ENCODE measurements around the gene KRT6A.

GRCh38 chr12:52515927-52516831, 23.1 kb upstream of the KRT6A start:
- TF ChIP-seq POLR2AphosphoS5 (IDR thresholded peaks at IDR 0.05; ENCODE audit: low read depth, low read length) (no peak), POLR2A (IDR thresholded peaks at IDR 0.05; ENCODE audit: low read depth, low read length) (no peak), TAF1 (IDR thresholded peaks at IDR 0.05; ENCODE audit: borderline replicate concordance, low read depth, low read length) (no peak)

Data from GM12892 (cell line).